Measurements from ENCODE around the gene BMPER.
A peak's percentile ranks its signal among the peaks of the same experiment; 100 is the strongest.

Gene BMPER

DNA sequence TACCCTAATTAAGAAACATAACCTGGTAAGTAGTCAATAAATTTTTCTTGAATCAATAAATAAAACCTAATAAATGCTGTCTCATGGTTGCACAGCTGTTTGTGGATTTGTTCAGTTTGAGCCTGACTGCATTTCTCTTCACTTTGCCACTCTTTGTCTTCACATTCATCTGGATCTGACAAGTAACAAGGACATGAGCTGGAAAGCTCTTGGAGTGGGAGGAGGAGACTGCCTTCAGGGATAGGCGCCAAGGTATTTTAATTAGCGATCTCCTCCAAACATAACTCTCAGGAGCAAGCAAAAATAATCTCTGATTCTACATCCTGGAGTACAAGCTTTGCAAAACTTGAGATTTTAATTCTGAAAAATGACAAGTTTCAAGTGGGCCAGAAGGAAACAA is 251.0 kb downstream of the BMPER start:
- H3K27ac ChIP-seq: no peak overlapping the region
- TF ChIP-seq ZFX (IDR thresholded peaks at IDR 0.05): no peak
- no peak for TF ChIP-seq CTCF (conservative IDR thresholded peaks at IDR 0.05)

DNA sequence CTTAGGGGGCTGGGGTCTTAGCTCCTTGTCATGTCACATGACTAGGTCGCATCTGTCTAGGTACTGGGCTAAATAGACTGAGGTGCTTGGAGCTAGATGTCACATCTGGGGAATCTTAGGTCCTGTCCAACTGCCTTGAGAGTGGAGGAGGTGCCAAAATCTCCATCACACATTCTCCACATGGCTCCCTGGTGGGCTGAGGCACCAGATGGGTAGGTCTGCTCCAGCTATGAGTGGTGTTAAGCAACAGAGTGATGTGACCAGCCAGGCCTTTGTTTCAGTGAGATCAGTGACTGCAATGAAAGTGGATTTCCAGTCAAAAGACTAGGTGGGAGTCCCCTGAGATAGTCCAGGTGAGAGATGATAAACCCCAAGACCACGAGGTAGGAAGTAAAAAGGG is 251.8 kb downstream of the BMPER start:
- TF ChIP-seq CTCF (conservative IDR thresholded peaks at IDR 0.05) (no peak), ZFX (IDR thresholded peaks at IDR 0.05) (no peak)
- H3K27ac ChIP-seq: no peak overlapping the region

GRCh38 chr7:34158368-34159153 is 253.2 kb downstream of the BMPER start:
- no peak overlapping the region for H3K27ac ChIP-seq

GRCh38 chr7:34160261-34160752 is 255.0 kb downstream of the BMPER start:
- no peak overlapping the region for H3K27ac ChIP-seq
- TF ChIP-seq ZFX (IDR thresholded peaks at IDR 0.05) (no peak), CTCF (conservative IDR thresholded peaks at IDR 0.05) (no peak)

More at GRCh38 chr7:34158368-34159153, 253.2 kb downstream of the BMPER start:
- TF ChIP-seq ZFX (IDR thresholded peaks at IDR 0.05): no peak
- TF ChIP-seq CTCF (conservative IDR thresholded peaks at IDR 0.05): 0 out of 2 replicates have a peak, but pooled peaks have one; percentile 12

- no peak overlapping the region for H3K27ac ChIP-seq
- TF ChIP-seq CTCF (conservative IDR thresholded peaks at IDR 0.05) (no peak), ZFX (IDR thresholded peaks at IDR 0.05) (no peak)
These were observed 256.8 kb downstream of the BMPER start for GRCh38 chr7:34162027-34162565.

DNA sequence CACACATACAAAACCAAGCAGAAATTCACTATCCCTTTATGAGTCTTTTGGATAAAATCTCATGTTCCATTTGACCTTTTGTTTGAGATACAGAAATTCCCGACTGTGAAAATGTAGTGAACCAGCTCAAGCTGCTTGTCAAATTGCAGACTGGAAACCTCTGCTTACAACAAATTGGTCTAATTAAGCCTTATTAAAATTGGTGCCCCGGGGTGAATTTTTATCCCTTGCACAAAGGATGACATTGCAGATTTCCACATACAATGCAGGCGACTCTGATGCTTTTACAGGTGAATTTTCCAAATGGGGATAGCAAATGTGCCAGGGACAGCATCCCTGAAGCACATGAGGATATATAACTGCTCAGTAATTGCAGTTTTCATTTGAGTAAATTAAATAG is 257.3 kb downstream of the BMPER start:
- no peak for TF ChIP-seq ZFX (IDR thresholded peaks at IDR 0.05)
- TF ChIP-seq CTCF (conservative IDR thresholded peaks at IDR 0.05): no peak
- H3K27ac ChIP-seq: no peak overlapping the region

DNA sequence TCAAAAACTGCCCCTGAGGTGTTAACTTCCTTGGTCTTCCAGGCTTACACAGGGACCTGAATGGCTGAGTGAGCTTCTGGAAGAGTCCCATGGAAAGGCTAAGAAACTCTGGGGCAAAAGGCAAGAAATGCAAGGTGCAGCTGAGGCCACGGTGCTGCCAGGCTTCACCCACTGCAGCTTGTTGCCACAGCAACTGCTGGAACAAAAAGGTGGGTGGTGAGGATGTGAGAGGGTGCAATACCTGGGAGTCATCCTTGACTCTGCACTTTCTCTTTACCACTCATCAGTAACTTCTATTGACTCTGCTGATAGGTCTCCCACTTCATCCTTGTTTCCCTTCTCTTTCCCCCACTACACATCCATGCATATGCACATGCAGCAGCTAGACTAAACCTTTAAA is 258.6 kb downstream of the BMPER start:
- no peak overlapping the region for H3K27ac ChIP-seq
- TF ChIP-seq CTCF (conservative IDR thresholded peaks at IDR 0.05) (no peak), ZFX (IDR thresholded peaks at IDR 0.05) (no peak)
